HepG2 (cell line): ENCODE measurements around the gene SNX30. TPM values are rescaled to one million over a fixed set of nuclear protein-coding genes. Genes with fewer than 3 reads are reported as not detected.
A peak's percentile ranks its signal among the peaks of the same experiment; 100 is the strongest.

Experiments
- ATAC-seq: fragments of 200-7000 bp; cut with Tn5 transposase; 3 replicates; pipeline ENCODE4 v1.9.1; 2020; ENCODE audit warnings: mild to moderate bottlenecking, moderate library complexity
- Bru-seq: library from RNA; stranded (reverse); fragments of 400-500 nt; gene quantifications from one replicate; lab custom pipeline; 2021; lab: Mats Ljungman, UMichigan
- BruChase-seq, 2 experiments: library from RNA; stranded (reverse); fragments of 400-500 nt; gene quantifications; one replicate each; lab custom pipeline; 2021; lab: Mats Ljungman, UMichigan
- BruUV-seq: library from RNA; stranded (reverse); fragments of 400-500 nt; replicated peaks from 2 replicates; lab custom pipeline; 2021; lab: Mats Ljungman, UMichigan
- CTCF ChIA-PET: fragments of 300-600 bp; formaldehyde crosslinking; extraction: SDS; loops from one replicate; lab custom pipeline; 2021; ENCODE audit warnings: low total read pairs, inconsistent platforms, low intra/inter-chr PET ratio; lab: Yijun Ruan, JAX
- POLR2A ChIA-PET: fragments of 350-600 bp; sonication (Branson Sonifier 250); formaldehyde crosslinking; loops from one replicate; lab custom pipeline; 2020; ENCODE audit warnings: antibody characterized with exemption, inconsistent platforms; lab: Yijun Ruan, JAX
- DNase-seq: peaks from one replicate; pipeline ENCODE4 v3.0.0-alpha.2; 2015; ENCODE audit warnings: low spot score
- FAIRE-seq: peaks from 3 replicates; lab custom pipeline; 2011; peaks lifted over from hg19 to GRCh38; lab: Jason Lieb, UNC
- H2AFZ ChIP-seq: one replicate; pipeline ENCODE4 v1.6.1; 2011; ENCODE audit warnings: low read length, inconsistent platforms
- H3K27ac ChIP-seq: fragments of 300-600 bp; 3 replicates; pipeline ENCODE4 v1.8.0; 2011; ENCODE audit warnings: mixed run types, mild to moderate bottlenecking, mixed read lengths, low read length, inconsistent platforms; ENCODE audit not compliant: insufficient read depth; ENCODE audit errors: extremely low read length
- H3K27me3 ChIP-seq, 2 experiments: fragments of 200-600 bp in 1 of 2; 2 replicates in 1 of 2; 3 replicates in 1 of 2; pipeline versions ENCODE4 v1.6.0 to v1.8.0; 2011; ENCODE audit warnings: low read length in 2 of 2, mild to moderate bottlenecking in 2 of 2, moderate library complexity in 2 of 2, inconsistent platforms in 1 of 2; ENCODE audit not compliant: insufficient read depth in 2 of 2, control insufficient read depth in 1 of 2
- H3K36me3 ChIP-seq, 2 experiments: fragments of 200-600 bp in 1 of 2; replicated peaks in 1 of 2; 2 replicates in 1 of 2; 3 replicates in 1 of 2; pipeline versions ENCODE4 v1.5.1 to v1.8.0; 2011; ENCODE audit warnings: low read length in 2 of 2, inconsistent platforms in 1 of 2; ENCODE audit not compliant: insufficient read depth in 2 of 2, control insufficient read depth in 1 of 2
- H3K4me1 ChIP-seq: 2 replicates; pipeline ENCODE4 v1.5.1; 2012; ENCODE audit warnings: low read length, inconsistent platforms; ENCODE audit not compliant: insufficient read depth
- H3K4me2 ChIP-seq: 2 replicates; pipeline ENCODE4 v1.6.0; 2011; ENCODE audit warnings: low read depth, low read length, inconsistent platforms
- H3K4me3 ChIP-seq, 3 experiments: fragments of 200-600 bp in 1 of 3; sonication (generic), shearing (Covaris generic) in 1 of 3; replicated peaks in 1 of 3; 2 replicates each; pipeline ENCODE4 v1.5.1; 2011 to 2016; ENCODE audit warnings: low read length in 3 of 3, inconsistent platforms in 2 of 3, low read depth in 2 of 3, mild to moderate bottlenecking in 2 of 3, control low read depth in 1 of 3, mixed read lengths in 1 of 3; ENCODE audit not compliant: insufficient read depth in 1 of 3
- H3K79me2 ChIP-seq: one replicate; pipeline ENCODE4 v1.6.1; 2011; ENCODE audit warnings: low read length, inconsistent platforms; ENCODE audit not compliant: insufficient read depth
- H3K9ac ChIP-seq: 2 replicates; pipeline ENCODE4 v1.6.0; 2011; ENCODE audit warnings: mild to moderate bottlenecking, low read depth, low read length, inconsistent platforms; ENCODE audit not compliant: insufficient read depth
- H3K9me3 ChIP-seq: 2 replicates; pipeline ENCODE4 v1.5.1; 2012; ENCODE audit warnings: mild to moderate bottlenecking, low read length
- H4K20me1 ChIP-seq: 2 replicates; pipeline ENCODE4 v1.6.0; 2011; ENCODE audit warnings: inconsistent platforms, mild to moderate bottlenecking, low read length, moderate library complexity; ENCODE audit not compliant: insufficient read depth
- ATF7 ChIP-seq, 2 experiments: fragments of 450-650 bp in 1 of 2; sonication (generic) in 1 of 2; formaldehyde crosslinking in 1 of 2; IDR thresholded peaks; 2 replicates each; pipeline versions ENCODE4 v1.4.0 to v1.6.1; 2016 to 2020; ENCODE audit warnings: antibody characterized with exemption in 1 of 2, mild to moderate bottlenecking in 1 of 2, missing genetic modification reagents in 1 of 2
- HHEX ChIP-seq: IDR thresholded peaks from 2 replicates; pipeline ENCODE4 v1.6.1; 2016; ENCODE audit warnings: control low read depth
- PHB2 ChIP-seq: fragments of 450-650 bp; IDR thresholded peaks from 2 replicates; pipeline ENCODE4 v1.6.1; 2018; ENCODE audit not compliant: partially characterized antibody
- RAD21 ChIP-seq: fragments of 450-650 bp; formaldehyde crosslinking; IDR thresholded peaks from 2 replicates; pipeline ENCODE4 v1.5.0; 2020; ENCODE audit warnings: mild to moderate bottlenecking
- RFX1 ChIP-seq: fragments of 450-650 bp; IDR thresholded peaks from 2 replicates; pipeline ENCODE4 v1.6.1; 2017
- SKI ChIP-seq: fragments of 450-650 bp; IDR thresholded peaks from one replicate; pipeline ENCODE4 v1.6.1; 2018; ENCODE audit warnings: mild to moderate bottlenecking; ENCODE audit not compliant: partially characterized antibody
- ZFAT ChIP-seq: sonication (generic); formaldehyde crosslinking; conservative IDR thresholded peaks from 2 replicates; pipeline ENCODE4 v1.8.1; 2023; ENCODE audit warnings: missing genetic modification reagents, inconsistent platforms
- ZFP62 ChIP-seq: sonication (generic); formaldehyde crosslinking; IDR thresholded peaks from 2 replicates; pipeline ENCODE4 v1.4.0; 2020; ENCODE audit warnings: missing genetic modification reagents
- ZNF343 ChIP-seq: sonication (generic); formaldehyde crosslinking; IDR thresholded peaks from 2 replicates; pipeline ENCODE4 v1.4.0; 2020; ENCODE audit warnings: mild to moderate bottlenecking, missing genetic modification reagents
- ZNF354B ChIP-seq: sonication (generic); formaldehyde crosslinking; IDR thresholded peaks from 2 replicates; pipeline ENCODE4 v1.8.0; 2022; ENCODE audit warnings: mild to moderate bottlenecking, missing genetic modification reagents
- ZSCAN22 ChIP-seq: sonication (generic); formaldehyde crosslinking; IDR thresholded peaks from 2 replicates; pipeline ENCODE4 v1.4.0; 2020; ENCODE audit warnings: mild to moderate bottlenecking, missing genetic modification reagents
- ZSCAN25 ChIP-seq: sonication (generic); formaldehyde crosslinking; IDR thresholded peaks from 2 replicates; pipeline ENCODE4 v1.8.0; 2022; ENCODE audit warnings: mild to moderate bottlenecking, missing genetic modification reagents
- ZSCAN30 ChIP-seq: sonication (generic); formaldehyde crosslinking; IDR thresholded peaks from 2 replicates; pipeline ENCODE4 v1.5.0; 2020; ENCODE audit warnings: mild to moderate bottlenecking, missing genetic modification reagents
- WGBS: methylation state at CpG from one replicate; pipeline ENCODE4 v1.1.6; 2017; ENCODE audit warnings: low lambda C conversion rate; 5-methylcytosine and 5-hydroxymethylcytosine counted together
- in situ Hi-C: cut with HindIII; loops from 2 replicates; pipeline ENCODE4 v1.10.0; 2017; ENCODE audit warnings: low pct_unique_long_range_greater_than_20kb; ENCODE audit not compliant: extremely low pct_ligation_motif_present
- intact Hi-C: fragments of 100-400 bp; cut with micrococcal nuclease; formaldehyde crosslinking; loops from one replicate; pipeline ENCODE4 v1.10.0; 2022; ENCODE audit not compliant: unreplicated experiment
- long read RNA-seq, 2 experiments: library from RNA in 1 of 2; library from polyadenylated mRNA in 1 of 2; stranded (forward) in 1 of 2; unstranded in 1 of 2; transcript quantifications; one replicate each; pipeline ENCODE4 v2.0.0, GENCODE V29; 2019 to 2022
- polyA minus RNA-seq, 3 experiments: library from RNA; depleted of rRNA, polyadenylated mRNA; stranded (reverse); fragments of >200 nt; gene quantifications; 2 replicates each; pipeline ENCODE4 v1.2.3, GENCODE V29; 2011; ENCODE audit warnings: low replicate concordance in 1 of 3
- polyA plus RNA-seq, 8 experiments: library from polyadenylated mRNA; depleted of rRNA in 3 of 8; stranded (reverse) in 7 of 8; unstranded in 1 of 8; fragments of >200 nt; fragmentation: Illumina TruSeq in 4 of 8; extraction: Trizol in 4 of 8; gene quantifications; 2 replicates each; pipeline versions ENCODE4 v1.2.1 to v1.2.3, GENCODE V29; 2011 to 2016; ENCODE audit warnings: low read depth in 4 of 8, missing spikeins in 1 of 8, mixed read lengths in 1 of 8; ENCODE audit not compliant: insufficient read depth in 1 of 8
- total RNA-seq, 5 experiments: library from RNA; depleted of rRNA; stranded (reverse); fragments of >200 nt; fragmentation: Illumina TruSeq; extraction: Trizol; gene quantifications; 2 replicates each; pipeline ENCODE4 v1.2.3, GENCODE V29; 2016; ENCODE audit warnings: low read depth in 1 of 5
- TF ChIP-seq, protein P1 (sequence below): sonication (generic); formaldehyde crosslinking; IDR thresholded peaks from 2 replicates; pipeline ENCODE4 v1.4.0; 2020; ENCODE audit warnings: mild to moderate bottlenecking, missing genetic modification reagents
- TF ChIP-seq, protein P2 (sequence below): sonication (generic); formaldehyde crosslinking; IDR thresholded peaks from 2 replicates; pipeline ENCODE4 v1.4.0; 2020; ENCODE audit warnings: mild to moderate bottlenecking, missing genetic modification reagents
- TF ChIP-seq, protein P3 (sequence below): sonication (generic); formaldehyde crosslinking; IDR thresholded peaks from 2 replicates; pipeline ENCODE4 v1.4.0; 2020; ENCODE audit warnings: low read depth, mild to moderate bottlenecking, missing genetic modification reagents

Gene SNX30, protein sequence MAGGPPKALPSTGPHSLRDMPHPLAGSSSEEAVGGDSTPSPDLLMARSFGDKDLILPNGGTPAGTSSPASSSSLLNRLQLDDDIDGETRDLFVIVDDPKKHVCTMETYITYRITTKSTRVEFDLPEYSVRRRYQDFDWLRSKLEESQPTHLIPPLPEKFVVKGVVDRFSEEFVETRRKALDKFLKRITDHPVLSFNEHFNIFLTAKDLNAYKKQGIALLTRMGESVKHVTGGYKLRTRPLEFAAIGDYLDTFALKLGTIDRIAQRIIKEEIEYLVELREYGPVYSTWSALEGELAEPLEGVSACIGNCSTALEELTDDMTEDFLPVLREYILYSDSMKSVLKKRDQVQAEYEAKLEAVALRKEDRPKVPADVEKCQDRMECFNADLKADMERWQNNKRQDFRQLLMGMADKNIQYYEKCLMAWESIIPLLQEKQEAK
- total RNA-seq (2016; rRNA removed; fragmentation: Illumina TruSeq; extraction: Trizol), result 12.4 and 18.9 TPM in 2 replicates
- total RNA-seq (2016; cell fraction: cytosol; rRNA removed; fragmentation: Illumina TruSeq; extraction: Trizol; ENCODE audit: low read depth), result 1.1 and 1.5 TPM in 2 replicates
- total RNA-seq (2016; cell fraction: insoluble cytoplasmic fraction; rRNA removed; fragmentation: Illumina TruSeq; extraction: Trizol), result 12.6 and 18.4 TPM in 2 replicates
- total RNA-seq (2016; cell fraction: membrane; rRNA removed; fragmentation: Illumina TruSeq; extraction: Trizol), result 5.4 and 5.7 TPM in 2 replicates
- total RNA-seq (2016; cell fraction: nucleus; rRNA removed; fragmentation: Illumina TruSeq; extraction: Trizol), result 10.8 and 11.5 TPM in 2 replicates
- 4.4 TPM in 2 replicates for polyA plus RNA-seq (2011; rRNA removed)
- 4.3 and 5.1 TPM in 2 replicates for polyA plus RNA-seq (2011; cell fraction: cytosol; rRNA removed)
- 4.9 and 6.3 TPM in 2 replicates for polyA plus RNA-seq (2011; cell fraction: nucleus; rRNA removed)
- 6.1 and 6.8 TPM in 2 replicates for polyA plus RNA-seq (2012)
- polyA plus RNA-seq (2016; cell fraction: cytosol; fragmentation: Illumina TruSeq; extraction: Trizol; ENCODE audit: low read depth), result 0.32 and 0.33 TPM in 2 replicates
- polyA plus RNA-seq (2016; cell fraction: insoluble cytoplasmic fraction; fragmentation: Illumina TruSeq; extraction: Trizol; ENCODE audit: low read depth), result 11.2 and 11.4 TPM in 2 replicates
- polyA plus RNA-seq (2016; cell fraction: membrane; fragmentation: Illumina TruSeq; extraction: Trizol; ENCODE audit: low read depth), result 1.5 TPM in 2 replicates
- polyA plus RNA-seq (2016; cell fraction: nucleus; fragmentation: Illumina TruSeq; extraction: Trizol; ENCODE audit: insufficient read depth, low read depth), result 7.7 and 8.6 TPM in 2 replicates
- polyA minus RNA-seq (2011; rRNA and poly(A)+ RNA removed; ENCODE audit: low replicate concordance), result 5.0 and 13.7 TPM in 2 replicates
- 8.2 and 8.9 TPM in 2 replicates for polyA minus RNA-seq (2011; cell fraction: cytosol; rRNA and poly(A)+ RNA removed)
- polyA minus RNA-seq (2011; cell fraction: nucleus; rRNA and poly(A)+ RNA removed), result 11.2 and 12.4 TPM in 2 replicates
- percentile 74 among the genes with signal in this experiment for Bru-seq, nascent RNA
- percentile 81 among the genes with signal in this experiment for BruChase-seq, experiment 1, labeled RNA remaining after a 6-hour chase
- BruChase-seq, experiment 2, labeled RNA remaining after a 2-hour chase, result percentile 75 among the genes with signal in this experiment
- long read RNA-seq, experiment 1, partial matches to known transcripts, result 0 of 2 reads
- long read RNA-seq, experiment 1, other reads (novel, unspliced or antisense), result 2 of 2 reads
- long read RNA-seq, experiment 2, full-length matches to known transcripts, result 1 of 15 reads
- long read RNA-seq, experiment 2, partial matches to known transcripts, result 0 of 15 reads
- long read RNA-seq, experiment 2, other reads (novel, unspliced or antisense), result 14 of 15 reads

DNA sequence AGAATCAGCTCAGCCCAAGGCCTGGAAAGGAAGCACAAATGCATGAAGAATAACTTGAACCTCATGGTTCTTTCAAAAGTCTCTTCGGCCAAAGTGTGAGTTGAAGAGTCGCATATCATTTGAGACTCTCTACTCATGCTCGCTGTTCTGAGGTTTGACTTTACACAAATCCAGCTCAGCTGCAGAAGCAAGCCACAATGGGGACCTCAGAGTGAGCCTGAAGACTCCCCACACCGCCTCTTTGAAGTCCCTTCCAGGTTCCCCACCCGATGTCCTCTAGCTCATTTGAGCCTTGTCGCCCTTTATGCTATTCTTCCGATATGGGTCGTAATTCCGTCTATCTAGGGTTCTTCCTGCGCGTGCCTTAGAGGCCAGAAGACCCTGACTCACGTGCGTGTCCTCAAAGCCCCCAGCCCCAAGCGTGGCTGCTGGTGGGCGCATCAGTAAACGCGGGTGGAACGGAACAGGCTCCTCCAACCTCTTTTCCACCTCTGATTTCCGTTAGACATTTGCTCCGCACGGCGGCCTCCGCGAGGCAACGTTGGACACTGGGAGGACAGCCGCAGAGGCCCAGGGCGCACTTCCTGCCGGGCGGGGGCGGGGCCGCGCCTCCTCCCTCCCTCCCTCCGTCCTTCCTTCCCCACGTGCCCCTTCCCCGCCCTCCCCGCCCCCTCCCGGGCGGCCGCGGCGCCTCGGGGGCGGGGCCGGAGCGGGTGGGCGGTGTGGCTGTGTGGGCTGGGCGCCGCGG is at the start of gene SNX30:
Gene SNX30, plus strand, starts transcription at position 745 of the 748 bp plus-strand sequence. CDS start 242 bp downstream, outside the sequence.
- no peaks in the 10 kb centered on the region; a peak in 1 of 5 replicates for H3K27me3 ChIP-seq
- in situ Hi-C loops (no loop called here), intact Hi-C loops (no loop called here)
- no peaks in the 10 kb centered on the region for H3K36me3 ChIP-seq
- no peaks in the 10 kb centered on the region for H3K9me3 ChIP-seq
- ATAC-seq (peak; percentile 79), FAIRE-seq (no peak), DNase-seq (peak; percentile 79)
- H4K20me1 ChIP-seq, result no peaks in the 10 kb centered on the region
- peak within 1 kb of the TSS; percentile 93 for H2AFZ ChIP-seq
- WGBS, result 1% methylated on average over 35 of the region's 49 CpGs
- peak within 1 kb of the TSS; percentile 86 to 97 (median 89) for H3K4me3 ChIP-seq
- peaks cover 75% of the 10 kb centered on the region for H3K4me1 ChIP-seq
- H3K9ac ChIP-seq, result peak within 1 kb of the TSS; percentile 93
- peaks cover 33% of the 10 kb centered on the region for H3K79me2 ChIP-seq
- H3K27ac ChIP-seq, result peak within 1 kb of the TSS; percentile 89
- BruUV-seq, result TSS peak; percentile 87
- POLR2A ChIA-PET, result interaction anchor here (0.5 to 6.0 kb wide), 6 partner anchors 11 to 407 kb away, joined by 3 to 35 read pairs (median 10); partner anchors contain the start of gene INIP
- peak within 1 kb of the TSS; percentile 98 for H3K4me2 ChIP-seq
- CTCF ChIA-PET, result no interaction called here
- TF ChIP-seq RAD21 (CRISPR knock-in tag) (no peak; the same call in 1 of the 2 replicates), ZFP62 (CRISPR knock-in tag) (no peak), HHEX (CRISPR knock-in tag) (no peak), ZNF354B (CRISPR knock-in tag) (no peak), ZSCAN30 (CRISPR knock-in tag) (no peak), PHB2 (no peak), ZSCAN25 (CRISPR knock-in tag) (no peak), RFX1 (no peak), ATF7 (IDR thresholded peaks at IDR 0.05) (no peak), ATF7 (CRISPR knock-in tag; IDR thresholded peaks at IDR 0.05) (no peak), ZSCAN22 (CRISPR knock-in tag) (no peak), ZFAT (no peak), ZNF343 (no peak), SKI (no peak)
- TF ChIP-seq, protein P1, sequence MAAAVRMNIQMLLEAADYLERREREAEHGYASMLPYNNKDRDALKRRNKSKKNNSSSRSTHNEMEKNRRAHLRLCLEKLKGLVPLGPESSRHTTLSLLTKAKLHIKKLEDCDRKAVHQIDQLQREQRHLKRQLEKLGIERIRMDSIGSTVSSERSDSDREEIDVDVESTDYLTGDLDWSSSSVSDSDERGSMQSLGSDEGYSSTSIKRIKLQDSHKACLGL (CRISPR knock-in tag), result peak; percentile 52; the same call in 1 of the 2 replicates
- TF ChIP-seq, protein P2, sequence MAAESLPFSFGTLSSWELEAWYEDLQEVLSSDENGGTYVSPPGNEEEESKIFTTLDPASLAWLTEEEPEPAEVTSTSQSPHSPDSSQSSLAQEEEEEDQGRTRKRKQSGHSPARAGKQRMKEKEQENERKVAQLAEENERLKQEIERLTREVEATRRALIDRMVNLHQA, result no peak
- TF ChIP-seq, protein P3, sequence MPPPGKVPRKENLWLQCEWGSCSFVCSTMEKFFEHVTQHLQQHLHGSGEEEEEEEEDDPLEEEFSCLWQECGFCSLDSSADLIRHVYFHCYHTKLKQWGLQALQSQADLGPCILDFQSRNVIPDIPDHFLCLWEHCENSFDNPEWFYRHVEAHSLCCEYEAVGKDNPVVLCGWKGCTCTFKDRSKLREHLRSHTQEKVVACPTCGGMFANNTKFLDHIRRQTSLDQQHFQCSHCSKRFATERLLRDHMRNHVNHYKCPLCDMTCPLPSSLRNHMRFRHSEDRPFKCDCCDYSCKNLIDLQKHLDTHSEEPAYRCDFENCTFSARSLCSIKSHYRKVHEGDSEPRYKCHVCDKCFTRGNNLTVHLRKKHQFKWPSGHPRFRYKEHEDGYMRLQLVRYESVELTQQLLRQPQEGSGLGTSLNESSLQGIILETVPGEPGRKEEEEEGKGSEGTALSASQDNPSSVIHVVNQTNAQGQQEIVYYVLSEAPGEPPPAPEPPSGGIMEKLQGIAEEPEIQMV (CRISPR knock-in tag), result no peak
